K562 (cell line): ENCODE data around the gene ANKRD13B. TPM values are rescaled to one million over a fixed set of nuclear protein-coding genes. Genes with fewer than 3 reads are reported as not detected.

Experiments
- ATAC-seq: fragments of 200-7000 bp; cut with Tn5 transposase; 3 replicates; pipeline ENCODE4 v1.9.1; 2020; ENCODE audit warnings: moderate library complexity
- BruUV-seq: library from RNA; stranded (reverse); fragments of 400-500 nt; replicated peaks from 2 replicates; lab custom pipeline; 2021; lab: Mats Ljungman, UMichigan
- CTCF ChIA-PET: fragments of 300-600 bp; formaldehyde crosslinking; extraction: SDS; loops from one replicate; lab custom pipeline; 2021; ENCODE audit warnings: low intra/inter-chr PET ratio; lab: Yijun Ruan, JAX
- POLR2A ChIA-PET: fragments of 300-600, 350-650 bp; sonication (Branson Sonifier 250); formaldehyde crosslinking; extraction: SDS; loops from one replicate; lab custom pipeline; 2021; ENCODE audit warnings: antibody characterized with exemption, inconsistent platforms; lab: Yijun Ruan, JAX
- DNase-seq, 4 experiments: peaks; one replicate each; pipeline versions ENCODE4 v3.0.0 to v3.0.0-alpha.2; 2011 to 2018; ENCODE audit warnings: low spot score in 3 of 4, mixed read lengths in 3 of 4; ENCODE audit errors: extremely low read depth in 1 of 4
- FAIRE-seq: peaks from 2 replicates; lab custom pipeline; 2011; peaks lifted over from hg19 to GRCh38; lab: Jason Lieb, UNC
- H2AFZ ChIP-seq: 2 replicates; pipeline ENCODE4 v1.6.0; 2011; ENCODE audit warnings: low read depth, low read length, control low read depth, inconsistent platforms
- H3K27ac ChIP-seq: fragments of 200-600 bp; 3 replicates; pipeline ENCODE4 v1.8.0; 2011; ENCODE audit warnings: low read depth, mild to moderate bottlenecking, control low read depth, inconsistent platforms, low read length, moderate library complexity, mixed read lengths; ENCODE audit errors: extremely low read depth
- H3K27me3 ChIP-seq, 2 experiments: fragments of 300-600 bp in 1 of 2; 2 replicates in 1 of 2; 3 replicates in 1 of 2; pipeline versions ENCODE4 v1.6.0 to v1.8.0; 2011; ENCODE audit warnings: inconsistent platforms in 2 of 2, low read length in 2 of 2, mild to moderate bottlenecking in 1 of 2, mixed read lengths in 1 of 2, moderate library complexity in 1 of 2; ENCODE audit not compliant: control insufficient read depth in 2 of 2, insufficient read depth in 2 of 2
- H3K36me3 ChIP-seq: fragments of 300-600 bp; 3 replicates; pipeline ENCODE4 v1.8.0; 2011; ENCODE audit warnings: mild to moderate bottlenecking, low read length, inconsistent platforms; ENCODE audit not compliant: control insufficient read depth, insufficient read depth
- H3K4me1 ChIP-seq, 2 experiments: fragments of 200-600 bp in 1 of 2; replicated peaks in 1 of 2; 2 replicates in 1 of 2; 3 replicates in 1 of 2; pipeline versions ENCODE4 v1.5.1 to v1.8.0; 2011; ENCODE audit warnings: inconsistent platforms in 2 of 2, low read length in 2 of 2, mild to moderate bottlenecking in 1 of 2, mixed read lengths in 1 of 2, moderate library complexity in 1 of 2; ENCODE audit not compliant: control insufficient read depth in 2 of 2, insufficient read depth in 2 of 2
- H3K4me2 ChIP-seq: 2 replicates; pipeline ENCODE4 v1.6.1; 2011; ENCODE audit warnings: low read length, control low read depth, inconsistent platforms, mixed read lengths; ENCODE audit not compliant: insufficient read depth
- H3K4me3 ChIP-seq: fragments of 200-600 bp; sonication (generic), shearing (Covaris generic); 2 replicates; pipeline ENCODE4 v1.5.1; 2016; ENCODE audit warnings: control low read depth, inconsistent platforms
- H3K79me2 ChIP-seq: fragments of 200-600 bp; 3 replicates; pipeline ENCODE4 v1.8.0; 2011; ENCODE audit warnings: low read length, inconsistent platforms; ENCODE audit not compliant: control insufficient read depth, insufficient read depth
- H3K9ac ChIP-seq, 2 experiments: 2 replicates each; pipeline versions ENCODE4 v1.6.0 to v1.6.1; 2011; ENCODE audit warnings: low read depth in 2 of 2, low read length in 2 of 2, control low read depth in 1 of 2, inconsistent platforms in 1 of 2, mild to moderate bottlenecking in 1 of 2, mixed read lengths in 1 of 2; ENCODE audit not compliant: insufficient read depth in 1 of 2
- H3K9me1 ChIP-seq: one replicate; pipeline ENCODE4 v1.6.0; 2011; ENCODE audit warnings: inconsistent platforms, mild to moderate bottlenecking, low read length, moderate library complexity; ENCODE audit not compliant: control insufficient read depth, insufficient read depth
- H3K9me3 ChIP-seq: replicated peaks from 2 replicates; pipeline ENCODE4 v1.5.1; 2011; ENCODE audit warnings: low read depth, low read length, inconsistent platforms; ENCODE audit not compliant: control insufficient read depth, insufficient read depth
- H4K20me1 ChIP-seq: replicated peaks from 2 replicates; pipeline ENCODE4 v1.6.1; 2011; ENCODE audit warnings: low read length, inconsistent platforms, mixed read lengths; ENCODE audit not compliant: control insufficient read depth, insufficient read depth
- BMI1 ChIP-seq: fragments of 150-350 bp; IDR thresholded peaks from 2 replicates; pipeline ENCODE4 v1.6.1; 2014; ENCODE audit warnings: low read length
- C11orf30 ChIP-seq: fragments of 450-650 bp; IDR thresholded peaks from 2 replicates; pipeline ENCODE4 v1.6.1; 2016; ENCODE audit warnings: low read depth, mild to moderate bottlenecking
- FOXJ2 ChIP-seq: fragments of 200-800 bp; sonication (Bioruptor generic); IDR thresholded peaks from 2 replicates; pipeline ENCODE4 v1.6.1; 2016; ENCODE audit warnings: missing genetic modification characterization, missing compliant biosample characterization
- KLF10 ChIP-seq: fragments of 250-450 bp; sonication (Bioruptor Pico); IDR thresholded peaks from 2 replicates; pipeline ENCODE4 v1.6.1; 2021; ENCODE audit warnings: matching md5 sums
- MAFF ChIP-seq: IDR thresholded peaks from 2 replicates; pipeline ENCODE4 v1.6.1; 2012; ENCODE audit warnings: low read length, improper control_type of control experiment
- MAFG ChIP-seq: fragments of 450-650 bp; conservative IDR thresholded peaks from 2 replicates; pipeline ENCODE4 v1.6.1; 2016; ENCODE audit warnings: missing genetic modification characterization, missing compliant biosample characterization
- MAFK ChIP-seq: IDR thresholded peaks from 2 replicates; pipeline ENCODE4 v1.6.1; 2011; ENCODE audit warnings: low read length, improper control_type of control experiment
- MXI1 ChIP-seq: IDR thresholded peaks from 2 replicates; pipeline ENCODE4 v1.6.1; 2011; ENCODE audit warnings: low read depth, mild to moderate bottlenecking, improper control_type of control experiment, low read length
- NFE2 ChIP-seq: IDR thresholded peaks from 2 replicates; pipeline ENCODE4 v1.6.1; 2014; ENCODE audit warnings: antibody characterized with exemption, low read depth
- NR4A1 ChIP-seq, 2 experiments: fragments of 250-450 bp in 1 of 2; fragments of 450-650 bp in 1 of 2; sonication (Bioruptor Pico) in 1 of 2; IDR thresholded peaks; 2 replicates each; pipeline versions ENCODE4 v1.4.0 to v1.6.1; 2016 to 2020; ENCODE audit warnings: mild to moderate bottlenecking in 2 of 2, missing compliant biosample characterization in 1 of 2, missing genetic modification characterization in 1 of 2, moderate library complexity in 1 of 2
- RFX1 ChIP-seq: fragments of 450-650 bp; IDR thresholded peaks from 2 replicates; pipeline ENCODE4 v1.6.1; 2016; ENCODE audit warnings: mild to moderate bottlenecking, moderate library complexity
- TBL1XR1 ChIP-seq, 2 experiments: IDR thresholded peaks; 2 replicates each; pipeline ENCODE4 v1.6.1; 2012; ENCODE audit warnings: improper control_type of control experiment in 2 of 2, low read length in 2 of 2, mild to moderate bottlenecking in 1 of 2
- ZEB2 ChIP-seq: fragments of 450-650 bp; IDR thresholded peaks from 2 replicates; pipeline ENCODE4 v1.6.1; 2016
- ZHX1 ChIP-seq: fragments of 150-350 bp; conservative IDR thresholded peaks from 2 replicates; pipeline ENCODE4 v1.6.1; 2014; ENCODE audit warnings: low read length
- ZNF316 ChIP-seq: fragments of 450-650 bp; IDR thresholded peaks from 2 replicates; pipeline ENCODE4 v1.6.1; 2016
- ZNF431 ChIP-seq: sonication (generic); formaldehyde crosslinking; IDR thresholded peaks from 2 replicates; pipeline ENCODE4 v1.8.0; 2022; ENCODE audit warnings: mild to moderate bottlenecking, missing genetic modification reagents
- ZNF766 ChIP-seq: fragments of 200-800 bp; sonication (Bioruptor generic); conservative IDR thresholded peaks from 2 replicates; pipeline ENCODE4 v1.6.1; 2016; ENCODE audit warnings: missing genetic modification characterization, missing compliant biosample characterization
- WGBS: fragments of 100-300 bp; shearing (Covaris generic); methylation state at CpG from one replicate; pipeline ENCODE4 v1.1.6; 2016; ENCODE audit warnings: low coverage, mixed read lengths; ENCODE audit not compliant: insufficient coverage; ENCODE audit errors: missing lambda C conversion rate; 5-methylcytosine and 5-hydroxymethylcytosine counted together
- in situ Hi-C: fragments of 300-500 bp; cut with MboI; formaldehyde crosslinking; loops from 4 replicates; pipeline ENCODE4 v1.15.0; 2018; ENCODE audit warnings: inconsistent platforms, mixed read lengths
- intact Hi-C: fragments of 100-400 bp; cut with micrococcal nuclease; formaldehyde crosslinking; loops from 2 replicates; pipeline ENCODE4 v1.14.2; 2022
- polyA plus RNA-seq, 8 experiments: library from polyadenylated mRNA; depleted of rRNA in 4 of 8; stranded (reverse) in 5 of 8; unstranded in 3 of 8; fragments of >200 nt; fragmentation: Nextera tagmentation in 2 of 8; fragmentation: Illumina TruSeq in 1 of 8; extraction: Ambion mirVana in 2 of 8; extraction: Trizol in 1 of 8; gene quantifications; 2 replicates each; pipeline versions ENCODE4 v1.2.1 to v1.2.3, GENCODE V29; 2011 to 2014; ENCODE audit warnings: inconsistent platforms in 1 of 8, missing spikeins in 1 of 8
- total RNA-seq, 7 experiments: library from RNA; depleted of rRNA in 6 of 7; stranded (reverse); fragments of >200 nt in 6 of 7; fragmentation: Illumina TruSeq in 2 of 7; extraction: Trizol in 2 of 7; gene quantifications; 2 replicates each; pipeline versions ENCODE4 v1.2.1 to v1.2.3, GENCODE V29; 2011 to 2021; ENCODE audit warnings: low replicate concordance in 1 of 7

The ANKRD13B gene
- total and polyA plus RNA-seq, 9 of the 15 experiments (the other 6 are each of a cell fraction or from before 2014, with no cell fraction given): 0.15 to 28.1 (median 4.6) TPM

GRCh38 chr17:29544066-29544465 is 48.9 kb upstream of the ANKRD13B start:
- peaks cover 33% of the 10 kb centered on the region for H3K36me3 ChIP-seq
- no peaks in the 10 kb centered on the region for H3K79me2 ChIP-seq
- H3K4me2 ChIP-seq: no peak overlapping the region
- H3K4me3 ChIP-seq: no peak overlapping the region
- WGBS: 88% methylated on average over 4 of the region's 4 CpGs
- intact Hi-C loops (no loop called here), in situ Hi-C loops (no loop called here)
- no peak for DNase-seq
- ATAC-seq: no peak
- TF ChIP-seq KLF10 (CRISPR knock-in tag) (no peak), ZNF431 (CRISPR knock-in tag) (no peak), NR4A1 (CRISPR knock-in tag; IDR thresholded peaks at IDR 0.05) (no peak), NR4A1 (tag; IDR thresholded peaks at IDR 0.05) (no peak)
- no peaks in the 10 kb centered on the region for H3K4me1 ChIP-seq
- H3K27ac ChIP-seq: no peak overlapping the region
- H3K27me3 ChIP-seq: no peaks in the 10 kb centered on the region
- no peak overlapping the region for H2AFZ ChIP-seq
- no peak for FAIRE-seq
- no peak overlapping the region for H3K9ac ChIP-seq
- no peaks in the 10 kb centered on the region for H3K9me3 ChIP-seq
- H4K20me1 ChIP-seq: no peaks in the 10 kb centered on the region
- ChIA-PET POLR2A (no interaction called here), CTCF (no interaction called here)
- no peaks in the 10 kb centered on the region for H3K9me1 ChIP-seq
- BruUV-seq: no TSS peak

- Histone ChIP-seq H3K9me1 (no peaks in the 10 kb centered on the region), H3K4me3 (no peak overlapping the region), H3K9ac (no peak overlapping the region), H3K27ac (no peak overlapping the region), H3K27me3 (no peaks in the 10 kb centered on the region), H4K20me1 (no peaks in the 10 kb centered on the region), H3K4me1 (no peaks in the 10 kb centered on the region), H3K4me2 (no peak overlapping the region), H3K9me3 (no peaks in the 10 kb centered on the region), H3K79me2 (no peaks in the 10 kb centered on the region), H3K36me3 (peaks cover 25% of the 10 kb centered on the region)
- ChIA-PET POLR2A (interaction anchor here (0.7 to 1.7 kb wide), 4 partner anchors 9 to 389 kb away, joined by 3 to 8 read pairs (median 4); no protein-coding TSS in a partner anchor), CTCF (no interaction called here)
- peak; percentile 62 for ATAC-seq
- peak; percentile 6 for FAIRE-seq
- intact Hi-C loops (no loop called here), in situ Hi-C loops (no loop called here)
- TF ChIP-seq ZNF316: peak; percentile 89
- peak; percentile 72 for TF ChIP-seq MAFF
- peak; percentile 69 for TF ChIP-seq MAFK
- TF ChIP-seq MAFG: peak; percentile 82
- no peak for TF ChIP-seq TBL1XR1 (IDR thresholded peaks at IDR 0.05; ENCODE audit: low read length in 2 of 2)
- no peak for TF ChIP-seq ZHX1
- TF ChIP-seq C11orf30: peak; percentile 85
- 0 out of 2 replicates have a peak, but pooled peaks have one; percentile 58 for TF ChIP-seq MXI1
- TF ChIP-seq BMI1: 0 out of 2 replicates have a peak, but pooled peaks have one; percentile 27
- TF ChIP-seq RFX1: peak; percentile 81
- TF ChIP-seq FOXJ2 (tag): peak; percentile 97
- no peak for TF ChIP-seq ZNF766 (CRISPR knock-in tag)
- TF ChIP-seq ZEB2: no peak
- peak; percentile 64 for TF ChIP-seq NFE2
- TF ChIP-seq, all 486 proteins: peak for 10
- no TSS peak for BruUV-seq
- no peak overlapping the region for H2AFZ ChIP-seq
- peak in 2 of 4 experiments; percentile 18 to 25 for DNase-seq
- 89% methylated on average over 1 of the region's 1 CpG for WGBS
These were observed 46.8 kb upstream of the ANKRD13B start for GRCh38 chr17:29546085-29546484.
